ENCODE data around the gene ADAMTS2. TPM values are rescaled to one million over a fixed set of nuclear protein-coding genes. Genes with fewer than 3 reads are reported as not detected.

Gene ADAMTS2
- total RNA-seq, 1 experiment from 2014 or later, result not detected

- no peaks in the 10 kb centered on the region for H3K4me1 Mint-ChIP-seq (ENCODE audit: low read depth, unreplicated experiment)
- no peak overlapping the region for H3K4me3 Mint-ChIP-seq (ENCODE audit: low read depth, unreplicated experiment)
- no peak for TF ChIP-seq CTCF (IDR thresholded peaks at IDR 0.05; ENCODE audit: unreplicated experiment)
- no TSS peak for BruUV-seq (replicated peaks)
- CTCF ChIA-PET, result no interaction called here
- H3K36me3 Mint-ChIP-seq (ENCODE audit: insufficient read depth, unreplicated experiment), result peaks cover 5% of the 10 kb centered on the region
- DNase-seq, result no peak
- no peaks in the 10 kb centered on the region for H3K27me3 Mint-ChIP-seq (ENCODE audit: unreplicated experiment)
- intact Hi-C loops (cut with micrococcal nuclease; ENCODE audit: unreplicated experiment), result no loop called here
- H3K27ac Mint-ChIP-seq (ENCODE audit: unreplicated experiment), result no peak overlapping the region
- H3K9me3 Mint-ChIP-seq (ENCODE audit: low read depth, unreplicated experiment), result peaks cover 13% of the 10 kb centered on the region
Measured at GRCh38 chr5:179319123-179319522, 26.1 kb downstream of the ADAMTS2 start.

DNA sequence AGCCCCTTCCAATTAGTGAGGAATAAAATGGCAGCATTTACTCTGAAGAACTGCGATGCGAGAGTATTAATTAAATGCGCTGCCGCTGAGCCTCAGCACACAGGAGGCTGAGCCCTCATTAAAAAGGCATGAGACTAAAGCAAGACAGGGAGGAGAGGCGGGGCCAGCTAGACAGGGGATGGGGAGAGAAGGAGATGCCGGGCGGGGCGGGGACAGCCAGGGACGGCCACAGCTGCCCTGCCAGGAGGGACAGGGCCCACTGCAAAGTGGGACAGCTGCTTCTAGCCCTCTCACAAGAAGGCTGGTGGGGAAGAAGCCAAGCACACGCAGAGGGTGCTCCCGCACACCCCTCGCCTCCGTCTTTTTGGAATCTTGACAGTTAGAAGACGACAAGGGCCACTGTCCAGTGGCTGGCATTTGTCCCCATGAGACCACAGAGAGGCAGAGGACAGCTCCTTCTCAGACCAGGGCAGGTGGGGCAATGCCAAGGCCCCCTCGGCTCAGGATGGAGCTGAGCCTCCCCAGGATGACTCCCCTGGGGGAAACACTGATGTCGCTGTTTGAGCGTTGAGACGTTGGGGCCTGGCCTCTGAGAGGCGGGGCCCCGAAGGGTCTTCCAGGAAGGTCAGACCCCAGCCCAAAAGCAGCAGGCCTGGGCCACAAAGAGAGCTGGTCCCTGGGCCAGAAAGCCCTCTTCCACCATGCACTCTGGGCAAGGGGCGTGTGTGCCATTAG, 26.9 kb downstream of the ADAMTS2 start:
- Mint-ChIP-seq H3K36me3 (ENCODE audit: insufficient read depth, unreplicated experiment) (peaks cover 5% of the 10 kb centered on the region), H3K27ac (ENCODE audit: unreplicated experiment) (no peak overlapping the region), H3K4me1 (ENCODE audit: low read depth, unreplicated experiment) (no peaks in the 10 kb centered on the region), H3K9me3 (ENCODE audit: low read depth, unreplicated experiment) (peaks cover 13% of the 10 kb centered on the region), H3K4me3 (ENCODE audit: low read depth, unreplicated experiment) (no peak overlapping the region), H3K27me3 (ENCODE audit: unreplicated experiment) (no peaks in the 10 kb centered on the region)
- no peak for DNase-seq
- CTCF ChIA-PET, result no interaction called here
- no peak for TF ChIP-seq CTCF (IDR thresholded peaks at IDR 0.05; ENCODE audit: unreplicated experiment)
- no TSS peak for BruUV-seq (replicated peaks)
- intact Hi-C loops (cut with micrococcal nuclease; ENCODE audit: unreplicated experiment), result no loop called here

GRCh38 chr5:179317411-179318220, 27.6 kb downstream of the ADAMTS2 start:
- no peak overlapping the region for H3K27ac Mint-ChIP-seq (ENCODE audit: unreplicated experiment)
- no peak for TF ChIP-seq CTCF (IDR thresholded peaks at IDR 0.05; ENCODE audit: unreplicated experiment)
- H3K9me3 Mint-ChIP-seq (ENCODE audit: low read depth, unreplicated experiment), result peaks cover 16% of the 10 kb centered on the region

GRCh38 chr5:179316982-179317381, 28.3 kb downstream of the ADAMTS2 start:
- no TSS peak for BruUV-seq (replicated peaks)
- Mint-ChIP-seq H3K36me3 (ENCODE audit: insufficient read depth, unreplicated experiment) (peaks cover 5% of the 10 kb centered on the region), H3K27me3 (ENCODE audit: unreplicated experiment) (no peaks in the 10 kb centered on the region), H3K9me3 (ENCODE audit: low read depth, unreplicated experiment) (peaks cover 17% of the 10 kb centered on the region), H3K27ac (ENCODE audit: unreplicated experiment) (no peak overlapping the region), H3K4me3 (ENCODE audit: low read depth, unreplicated experiment) (no peak overlapping the region), H3K4me1 (ENCODE audit: low read depth, unreplicated experiment) (no peaks in the 10 kb centered on the region)
- CTCF ChIA-PET, result interaction anchor here (0.7 kb wide), 1 partner anchor 25 kb away, joined by 3 read pairs; no protein-coding TSS in a partner anchor
- TF ChIP-seq CTCF (IDR thresholded peaks at IDR 0.05; ENCODE audit: unreplicated experiment), result no peak
- intact Hi-C loops (cut with micrococcal nuclease; ENCODE audit: unreplicated experiment), result no loop called here
- no peak for DNase-seq

More at GRCh38 chr5:179317411-179318220, 27.6 kb downstream of the ADAMTS2 start:
- H3K27me3 Mint-ChIP-seq (ENCODE audit: unreplicated experiment), result no peaks in the 10 kb centered on the region
- intact Hi-C loops (cut with micrococcal nuclease; ENCODE audit: unreplicated experiment), result no loop called here
- no peaks in the 10 kb centered on the region for H3K4me1 Mint-ChIP-seq (ENCODE audit: low read depth, unreplicated experiment)
- H3K36me3 Mint-ChIP-seq (ENCODE audit: insufficient read depth, unreplicated experiment), result peaks cover 5% of the 10 kb centered on the region
- H3K4me3 Mint-ChIP-seq (ENCODE audit: low read depth, unreplicated experiment), result no peak overlapping the region
- no peak for DNase-seq
- BruUV-seq (replicated peaks), result no TSS peak
- CTCF ChIA-PET, result interaction anchor here (0.7 kb wide), 1 partner anchor 26 kb away, joined by 3 read pairs; no protein-coding TSS in a partner anchor
